Measurements from ENCODE around the gene BAIAP2L2. TPM values are rescaled to one million over a fixed set of nuclear protein-coding genes. Genes with fewer than 3 reads are reported as not detected.

Gene BAIAP2L2
- total and polyA plus RNA-seq, 3 experiments from 2014 or later, result 0.53 to 0.58 TPM; not detected in 1

GRCh38 chr22:38135133-38135706 lies 24.7 kb upstream of the BAIAP2L2 start:
- peaks cover 0 to 74% (median 10%) of the 10 kb centered on the region in 3 donors for H3K36me3 Mint-ChIP-seq

DNA sequence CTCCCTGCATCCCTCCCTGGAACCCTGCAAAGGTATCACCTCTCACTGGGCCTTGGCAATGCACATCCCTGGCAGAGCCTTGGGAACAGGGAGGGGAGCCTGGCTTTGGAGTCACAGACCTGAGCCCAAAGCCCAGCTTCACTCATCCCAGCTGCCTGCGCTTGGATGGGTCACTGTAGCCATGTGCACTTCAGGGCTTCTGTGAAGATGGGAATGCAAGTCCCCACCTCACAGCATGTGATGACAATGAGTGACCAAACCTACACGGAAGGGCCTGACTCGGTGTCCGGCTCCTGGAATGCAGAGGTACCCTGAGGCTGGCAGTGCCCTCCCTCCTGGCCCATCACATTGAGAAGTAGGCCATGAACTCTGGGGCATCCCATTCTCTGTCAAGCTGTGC lies 22.8 kb upstream of the BAIAP2L2 start:
- Mint-ChIP-seq H3K9me3 (no peaks in the 10 kb centered on the region), H3K4me1 (no peaks in the 10 kb centered on the region), H3K27ac (no peak overlapping the region), H3K27me3 (no peaks in the 10 kb centered on the region), H3K36me3 (peaks cover 0 to 69% (median 10%) of the 10 kb centered on the region in 3 donors), H3K4me3 (no peak overlapping the region)
- Histone ChIP-seq H3K4me1 (ENCODE audit: insufficient read depth, low read length) (no peaks in the 10 kb centered on the region), H3K27me3 (ENCODE audit: insufficient read depth, low read length, poor library complexity, severe bottlenecking) (no peaks in the 10 kb centered on the region), H3K36me3 (ENCODE audit: insufficient read depth, low read length) (peaks cover 9% of the 10 kb centered on the region), H3K4me3 (ENCODE audit: low read length) (no peak overlapping the region), H3K9me3 (ENCODE audit: low read length) (no peaks in the 10 kb centered on the region), H3K27ac (ENCODE audit: low read depth, low read length) (no peak overlapping the region)
- ChIA-PET POLR2A (no interaction called here), CTCF (interaction anchor here (1.3 kb wide), 1 partner anchor 15 kb away, joined by 3 read pairs; no protein-coding TSS in a partner anchor)
- DNase-seq, result no peak

More at GRCh38 chr22:38135133-38135706, 24.7 kb upstream of the BAIAP2L2 start:
- Histone ChIP-seq H3K4me3 (ENCODE audit: low read length) (no peak overlapping the region), H3K4me1 (ENCODE audit: insufficient read depth, low read length) (no peaks in the 10 kb centered on the region), H3K36me3 (ENCODE audit: insufficient read depth, low read length) (peaks cover 10% of the 10 kb centered on the region), H3K27ac (ENCODE audit: low read depth, low read length) (no peak overlapping the region), H3K9me3 (ENCODE audit: low read length) (no peaks in the 10 kb centered on the region), H3K27me3 (ENCODE audit: insufficient read depth, low read length, poor library complexity, severe bottlenecking) (no peaks in the 10 kb centered on the region)
- H3K4me3 Mint-ChIP-seq, result no peak overlapping the region
- POLR2A ChIA-PET, result no interaction called here
- no peak for DNase-seq
- no peaks in the 10 kb centered on the region for H3K9me3 Mint-ChIP-seq
- H3K27ac Mint-ChIP-seq, result peak overlapping the region in 1 of 8 donors; percentile 50
- no peaks in the 10 kb centered on the region for H3K4me1 Mint-ChIP-seq
- CTCF ChIA-PET, result no interaction called here
- H3K27me3 Mint-ChIP-seq, result no peaks in the 10 kb centered on the region

GRCh38 chr22:38132794-38133193 lies 22.3 kb upstream of the BAIAP2L2 start:
- Histone ChIP-seq H3K27ac (ENCODE audit: low read depth, low read length) (no peak overlapping the region), H3K4me1 (ENCODE audit: insufficient read depth, low read length) (no peaks in the 10 kb centered on the region), H3K4me3 (ENCODE audit: low read length) (no peak overlapping the region), H3K27me3 (ENCODE audit: insufficient read depth, low read length, poor library complexity, severe bottlenecking) (no peaks in the 10 kb centered on the region), H3K36me3 (ENCODE audit: insufficient read depth, low read length) (peaks cover 6% of the 10 kb centered on the region), H3K9me3 (ENCODE audit: low read length) (no peaks in the 10 kb centered on the region)
- DNase-seq, result no peak
- no peaks in the 10 kb centered on the region for H3K4me1 Mint-ChIP-seq
- H3K27ac Mint-ChIP-seq, result no peak overlapping the region
- H3K9me3 Mint-ChIP-seq, result no peaks in the 10 kb centered on the region
- CTCF ChIA-PET, result no interaction called here
- H3K4me3 Mint-ChIP-seq, result no peak overlapping the region
- POLR2A ChIA-PET, result no interaction called here
- peaks cover 0 to 69% (median 10%) of the 10 kb centered on the region in 3 donors for H3K36me3 Mint-ChIP-seq
- no peaks in the 10 kb centered on the region for H3K27me3 Mint-ChIP-seq

DNA sequence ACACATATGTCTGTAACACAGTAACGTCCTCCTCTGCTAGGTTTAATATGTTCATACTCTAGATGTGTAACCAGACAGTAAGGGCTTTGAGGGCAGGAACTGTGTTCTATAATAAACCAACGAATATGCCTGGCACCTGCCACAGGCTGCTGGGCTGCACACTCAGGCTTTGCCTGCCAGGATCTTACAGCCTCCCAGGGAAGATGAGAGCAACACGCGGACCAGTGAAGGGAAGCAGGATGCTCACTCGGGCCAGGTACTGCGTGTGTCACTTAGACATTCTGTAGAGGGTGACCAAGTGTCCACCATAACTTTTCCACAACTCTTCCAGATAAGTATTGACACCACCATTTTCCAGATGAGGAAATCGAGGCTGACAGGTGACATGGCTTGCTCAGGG lies 21.7 kb upstream of the BAIAP2L2 start:
- H3K36me3 ChIP-seq (ENCODE audit: insufficient read depth, low read length), result peaks cover 6% of the 10 kb centered on the region
- POLR2A ChIA-PET, result no interaction called here
- peaks cover 0 to 71% (median 10%) of the 10 kb centered on the region in 3 donors for H3K36me3 Mint-ChIP-seq

DNA sequence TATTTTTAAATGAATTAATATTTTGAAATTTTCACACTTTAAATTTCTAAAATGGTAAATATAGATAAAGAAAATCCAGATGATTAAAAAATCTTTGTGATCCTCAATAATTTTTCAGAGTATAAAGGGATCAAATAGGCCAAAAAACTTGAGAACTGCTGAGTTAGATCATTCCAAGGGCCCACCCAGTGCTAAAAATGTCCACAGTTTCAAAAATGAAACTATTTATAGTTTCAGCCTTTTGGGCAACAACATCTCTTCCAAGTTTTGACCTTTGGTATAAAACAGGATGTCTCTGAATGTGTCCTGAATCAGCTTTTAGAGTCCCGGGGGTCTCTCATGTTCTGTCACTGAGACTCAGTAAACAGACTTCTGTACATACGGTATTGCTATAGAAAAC lies 20.9 kb upstream of the BAIAP2L2 start:
- ChIA-PET POLR2A (no interaction called here), CTCF (no interaction called here)
- Histone ChIP-seq H3K4me3 (ENCODE audit: low read length) (no peak overlapping the region), H3K9me3 (ENCODE audit: low read length) (no peaks in the 10 kb centered on the region), H3K4me1 (ENCODE audit: insufficient read depth, low read length) (no peaks in the 10 kb centered on the region), H3K27ac (ENCODE audit: low read depth, low read length) (no peak overlapping the region), H3K27me3 (ENCODE audit: insufficient read depth, low read length, poor library complexity, severe bottlenecking) (no peaks in the 10 kb centered on the region), H3K36me3 (ENCODE audit: insufficient read depth, low read length) (peaks cover 6% of the 10 kb centered on the region)
- H3K36me3 Mint-ChIP-seq, result peaks cover 0 to 74% (median 10%) of the 10 kb centered on the region in 3 donors
- no peak overlapping the region for H3K4me3 Mint-ChIP-seq
- DNase-seq, result no peak
- no peaks in the 10 kb centered on the region for H3K4me1 Mint-ChIP-seq
- H3K9me3 Mint-ChIP-seq, result no peaks in the 10 kb centered on the region
- H3K27ac Mint-ChIP-seq, result no peak overlapping the region
- H3K27me3 Mint-ChIP-seq, result no peaks in the 10 kb centered on the region

More for the DNA sequence above, 21.7 kb upstream of the BAIAP2L2 start:
- CTCF ChIA-PET, result no interaction called here
- Mint-ChIP-seq H3K27me3 (no peaks in the 10 kb centered on the region), H3K9me3 (no peaks in the 10 kb centered on the region), H3K27ac (no peak overlapping the region), H3K4me3 (no peak overlapping the region), H3K4me1 (no peaks in the 10 kb centered on the region)
- Histone ChIP-seq H3K27ac (ENCODE audit: low read depth, low read length) (no peak overlapping the region), H3K9me3 (ENCODE audit: low read length) (no peaks in the 10 kb centered on the region), H3K4me1 (ENCODE audit: insufficient read depth, low read length) (no peaks in the 10 kb centered on the region), H3K4me3 (ENCODE audit: low read length) (no peak overlapping the region), H3K27me3 (ENCODE audit: insufficient read depth, low read length, poor library complexity, severe bottlenecking) (no peaks in the 10 kb centered on the region)
- DNase-seq, result no peak

DNA sequence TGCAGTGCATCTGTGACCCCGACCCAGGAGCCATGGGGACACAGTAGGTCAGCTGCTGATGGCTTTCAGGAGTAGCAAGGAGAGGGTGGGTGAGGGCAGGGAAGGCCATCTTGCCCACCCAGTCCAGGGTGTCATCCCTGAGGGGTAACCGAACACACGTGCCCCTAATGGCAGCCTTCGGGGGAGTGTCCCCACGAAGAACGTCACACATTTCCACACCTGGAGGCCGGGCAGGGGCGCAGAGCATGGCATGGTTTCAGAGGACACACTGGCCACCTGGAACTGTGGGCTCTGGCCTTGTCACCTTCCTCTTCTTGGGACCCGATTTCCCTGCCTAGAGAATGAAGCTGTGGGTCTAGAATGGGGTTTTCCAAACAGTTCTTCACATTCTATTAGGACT lies 19.4 kb upstream of the BAIAP2L2 start:
- H3K27ac ChIP-seq (ENCODE audit: low read depth, low read length), result no peak overlapping the region
- H3K36me3 Mint-ChIP-seq, result peaks cover 0 to 74% (median 4%) of the 10 kb centered on the region in 3 donors
- no peak overlapping the region for H3K4me3 ChIP-seq (ENCODE audit: low read length)
- ChIA-PET POLR2A (no interaction called here), CTCF (no interaction called here)
- H3K9me3 ChIP-seq (ENCODE audit: low read length), result no peaks in the 10 kb centered on the region
- peaks cover 6% of the 10 kb centered on the region for H3K36me3 ChIP-seq (ENCODE audit: insufficient read depth, low read length)
- H3K9me3 Mint-ChIP-seq, result no peaks in the 10 kb centered on the region
- no peaks in the 10 kb centered on the region for H3K4me1 ChIP-seq (ENCODE audit: insufficient read depth, low read length)
- no peak for DNase-seq
- no peaks in the 10 kb centered on the region for H3K4me1 Mint-ChIP-seq
- H3K27ac Mint-ChIP-seq, result no peak overlapping the region
- no peaks in the 10 kb centered on the region for H3K27me3 Mint-ChIP-seq
- H3K27me3 ChIP-seq (ENCODE audit: insufficient read depth, low read length, poor library complexity, severe bottlenecking), result no peaks in the 10 kb centered on the region
- no peak overlapping the region for H3K4me3 Mint-ChIP-seq

GRCh38 chr22:38129021-38129420 lies 18.5 kb upstream of the BAIAP2L2 start:
- H3K4me3 ChIP-seq (ENCODE audit: low read length), result no peak overlapping the region
- Mint-ChIP-seq H3K27me3 (no peaks in the 10 kb centered on the region), H3K27ac (no peak overlapping the region), H3K4me3 (no peak overlapping the region), H3K36me3 (peaks cover 0 to 70% (median 4%) of the 10 kb centered on the region in 3 donors), H3K9me3 (no peaks in the 10 kb centered on the region), H3K4me1 (no peaks in the 10 kb centered on the region)
- no peak overlapping the region for H3K27ac ChIP-seq (ENCODE audit: low read depth, low read length)
- CTCF ChIA-PET, result interaction anchor here (0.6 kb wide), 1 partner anchor 261 kb away, joined by 3 read pairs; no protein-coding TSS in a partner anchor
- no peak for DNase-seq
- H3K4me1 ChIP-seq (ENCODE audit: insufficient read depth, low read length), result no peaks in the 10 kb centered on the region
- H3K27me3 ChIP-seq (ENCODE audit: insufficient read depth, low read length, poor library complexity, severe bottlenecking), result no peaks in the 10 kb centered on the region
- H3K9me3 ChIP-seq (ENCODE audit: low read length), result no peaks in the 10 kb centered on the region
- POLR2A ChIA-PET, result no interaction called here
- H3K36me3 ChIP-seq (ENCODE audit: insufficient read depth, low read length), result peaks cover 6% of the 10 kb centered on the region

- Histone ChIP-seq H3K9me3 (ENCODE audit: low read length) (no peaks in the 10 kb centered on the region), H3K36me3 (ENCODE audit: insufficient read depth, low read length) (peaks cover 6% of the 10 kb centered on the region), H3K4me1 (ENCODE audit: insufficient read depth, low read length) (no peaks in the 10 kb centered on the region), H3K27ac (ENCODE audit: low read depth, low read length) (no peak overlapping the region), H3K4me3 (ENCODE audit: low read length) (no peak overlapping the region), H3K27me3 (ENCODE audit: insufficient read depth, low read length, poor library complexity, severe bottlenecking) (no peaks in the 10 kb centered on the region)
- Mint-ChIP-seq H3K36me3 (peaks cover 0 to 58% (median 2%) of the 10 kb centered on the region in 3 donors), H3K4me1 (no peaks in the 10 kb centered on the region), H3K27ac (peak overlapping the region in 1 of 8 donors; percentile 92), H3K4me3 (no peak overlapping the region), H3K27me3 (no peaks in the 10 kb centered on the region), H3K9me3 (no peaks in the 10 kb centered on the region)
- no peak for DNase-seq
- CTCF ChIA-PET, result no interaction called here
- POLR2A ChIA-PET, result no interaction called here
Measured at GRCh38 chr22:38127869-38128268, 17.4 kb upstream of the BAIAP2L2 start.
